ENCODE results near the gene RNF223.

GRCh38 chr1:1089731-1090423 lies 15.8 kb upstream of the RNF223 start:
- no peak for TF ChIP-seq EZH2phosphoT487 (IDR thresholded peaks at IDR 0.05; ENCODE audit: low read length)
- no peak for TF ChIP-seq CTCF (IDR thresholded peaks at IDR 0.05; ENCODE audit: low read length)

Data from MM.1S (cell line).